Small intestine (tissue), 7 donors: ENCODE measurements around the gene MS4A15. TPM values are rescaled to one million over a fixed set of nuclear protein-coding genes. Genes with fewer than 3 reads are reported as not detected.
A peak's percentile ranks its signal among the peaks of the same experiment; 100 is the strongest.

Experiments
- DNase-seq, 2 donors: peaks; one replicate each; pipeline versions ENCODE4 v3.0.0 to v3.0.0-alpha.2; 2013
- FAIRE-seq: peaks from 2 replicates; lab custom pipeline; 2012; peaks lifted over from hg19 to GRCh38; lab: Jason Lieb, UNC
- H3K27ac ChIP-seq, 3 donors: one replicate each; pipeline ENCODE4 v1.5.1; 2013; ENCODE audit warnings: low read length in 2 of 3, mild to moderate bottlenecking in 2 of 3, control low read depth in 1 of 3, inconsistent platforms in 1 of 3, low read depth in 1 of 3, moderate library complexity in 1 of 3
- H3K27me3 ChIP-seq, 3 donors: one replicate each; pipeline ENCODE4 v1.6.1; 2013; ENCODE audit warnings: low read length in 3 of 3, inconsistent platforms in 1 of 3; ENCODE audit not compliant: control insufficient read depth in 3 of 3, insufficient read depth in 3 of 3
- H3K36me3 ChIP-seq, 3 donors: one replicate each; pipeline ENCODE4 v1.6.1; 2013; ENCODE audit warnings: low read length in 3 of 3, inconsistent platforms in 1 of 3, low read depth in 1 of 3, mild to moderate bottlenecking in 1 of 3, moderate library complexity in 1 of 3; ENCODE audit not compliant: control insufficient read depth in 3 of 3, insufficient read depth in 2 of 3
- H3K4me1 ChIP-seq, 3 donors: one replicate each; pipeline ENCODE4 v1.6.1; 2013; ENCODE audit warnings: low read length in 2 of 3, inconsistent platforms in 1 of 3, low read depth in 1 of 3, mild to moderate bottlenecking in 1 of 3, moderate library complexity in 1 of 3; ENCODE audit not compliant: control insufficient read depth in 3 of 3, insufficient read depth in 2 of 3
- H3K4me3 ChIP-seq, 3 donors: one replicate each; pipeline ENCODE4 v1.5.1; 2013; ENCODE audit warnings: low read length in 3 of 3, control low read depth in 1 of 3, inconsistent platforms in 1 of 3, low read depth in 1 of 3, mild to moderate bottlenecking in 1 of 3, moderate library complexity in 1 of 3
- H3K9me3 ChIP-seq, 2 donors: one replicate each; pipeline ENCODE4 v1.6.1; 2013; ENCODE audit warnings: low read depth in 1 of 2, low read length in 1 of 2; ENCODE audit not compliant: control insufficient read depth in 2 of 2, insufficient read depth in 1 of 2
- WGBS, 3 donors: extraction: QIAGEN DNeasy Blood & Tissue Kit; methylation state at CpG; one replicate each; pipeline ENCODE4 v1.1.7; 2013; 5-methylcytosine and 5-hydroxymethylcytosine counted together
- polyA plus RNA-seq, 4 donors: library from polyadenylated mRNA; stranded (reverse) in 3 of 4; unstranded in 1 of 4; fragments of 200-250 nt in 3 of 4; fragments of 120-200 nt in 1 of 4; gene quantifications; one replicate each; pipeline versions ENCODE4 v1.2.1 to v1.2.3, GENCODE V29; 2013
- donor health status: healthy with polysubstance abuse.
- donor health status: control.
- donor health status: control.
- donor health status: Bipolar disorder and iron deficiency.
- donor health status: healthy.

The MS4A15 gene
- polyA plus RNA-seq, 4 donors, result 0.09 to 7.6 (median 5.1) TPM; not detected in 1

GRCh38 chr11:60765355-60765754, 8.7 kb downstream of the MS4A15 start:
- Histone ChIP-seq H3K9me3 (peaks cover 0 to 2% of the 10 kb centered on the region in 2 donors), H3K4me1 (peaks cover 0 to 30% (median 3%) of the 10 kb centered on the region in 3 donors), H3K4me3 (no peak overlapping the region), H3K36me3 (no peaks in the 10 kb centered on the region), H3K27ac (no peak overlapping the region), H3K27me3 (peaks cover 0 to 6% (median 1%) of the 10 kb centered on the region in 3 donors)
- WGBS, 3 donors, result 86 to 96% (median 88%) methylated on average over 5 of the region's 5 CpGs
- FAIRE-seq (no peak), DNase-seq (no peak)

DNA sequence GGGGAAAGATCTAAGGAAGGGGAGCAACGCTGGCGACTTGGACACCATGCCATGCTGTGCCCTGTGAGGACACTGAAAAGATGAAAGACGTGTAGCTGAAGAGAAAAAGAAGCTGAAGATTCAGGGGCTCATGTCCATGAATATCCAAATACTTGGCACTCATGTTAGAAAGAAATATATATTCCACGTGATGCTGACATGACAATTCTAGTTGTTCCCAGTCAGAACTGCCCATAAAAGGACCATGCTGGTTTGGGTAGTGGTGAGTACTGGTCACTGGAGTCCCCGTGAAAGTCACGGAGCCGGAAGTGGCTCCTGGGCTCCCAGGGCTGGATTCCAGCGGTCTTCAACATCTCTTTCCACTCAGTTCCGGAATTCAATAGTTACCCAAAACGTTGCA, 9.9 kb downstream of the MS4A15 start:
- Histone ChIP-seq H3K9me3 (peaks cover 0 to 2% of the 10 kb centered on the region in 2 donors), H3K27me3 (peaks cover 0 to 6% (median 1%) of the 10 kb centered on the region in 3 donors), H3K27ac (no peak overlapping the region), H3K4me1 (peaks cover 0 to 21% (median 3%) of the 10 kb centered on the region in 3 donors), H3K36me3 (no peaks in the 10 kb centered on the region), H3K4me3 (no peak overlapping the region)
- WGBS, 3 donors, result 86 to 88% (median 88%) methylated on average over 10 of the region's 10 CpGs
- no peak for DNase-seq
- no peak for FAIRE-seq

DNA sequence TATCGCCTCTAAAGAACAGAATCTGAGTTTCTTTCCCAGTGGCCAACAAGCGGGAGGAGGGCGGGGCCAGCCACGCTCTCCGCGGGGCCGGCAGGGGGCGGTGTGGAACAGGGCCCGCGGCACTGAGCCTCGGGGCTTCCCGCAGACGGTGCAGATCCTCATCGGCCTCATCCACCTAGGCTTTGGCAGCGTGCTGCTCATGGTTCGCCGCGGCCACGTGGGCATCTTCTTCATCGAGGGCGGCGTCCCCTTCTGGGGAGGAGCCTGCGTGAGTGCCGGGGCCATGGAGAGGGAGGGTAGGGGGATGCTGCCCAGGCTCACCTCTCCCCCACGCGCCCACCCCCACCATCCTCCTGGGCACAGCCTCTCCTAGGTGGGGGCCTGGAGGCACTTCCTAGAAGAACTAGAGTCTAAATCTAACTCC, 10.7 kb downstream of the MS4A15 start:
- Histone ChIP-seq H3K4me1 (peaks cover 0 to 17% (median 3%) of the 10 kb centered on the region in 3 donors), H3K9me3 (peaks cover 0 to 2% of the 10 kb centered on the region in 2 donors), H3K27me3 (peaks cover 0 to 6% (median 4%) of the 10 kb centered on the region in 3 donors), H3K4me3 (no peak overlapping the region), H3K36me3 (no peaks in the 10 kb centered on the region), H3K27ac (no peak overlapping the region)
- FAIRE-seq (no peak), DNase-seq (no peak)
- WGBS, 3 donors, result 32 to 49% (median 38%) methylated on average over 21 to 26 of the region's 26 CpGs

DNA sequence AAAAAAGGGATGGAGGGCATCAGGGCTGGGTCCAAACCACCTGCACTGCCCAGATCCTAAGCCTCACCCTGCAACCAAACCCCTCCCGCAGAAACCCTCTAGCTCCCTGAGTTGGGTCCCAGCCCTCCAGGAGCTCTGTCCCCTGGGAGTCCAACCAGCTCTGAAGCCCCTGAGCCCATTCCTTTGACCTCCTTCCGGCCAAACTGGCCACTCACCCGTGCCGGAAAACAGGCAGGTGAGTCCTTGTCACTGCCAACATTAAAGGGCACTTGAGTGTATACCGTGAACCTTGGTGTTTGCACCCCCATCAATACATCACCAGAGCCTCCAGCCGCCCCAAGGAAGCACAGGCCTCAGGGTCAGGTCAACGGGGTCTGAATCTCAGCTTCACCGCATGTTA, 11.5 kb downstream of the MS4A15 start:
- no peak for FAIRE-seq
- Histone ChIP-seq H3K36me3 (no peaks in the 10 kb centered on the region), H3K4me3 (no peak overlapping the region), H3K27ac (no peak overlapping the region), H3K27me3 (peaks cover 0 to 6% (median 4%) of the 10 kb centered on the region in 3 donors), H3K4me1 (peaks cover 0 to 9% (median 3%) of the 10 kb centered on the region in 3 donors), H3K9me3 (peaks cover 0 to 2% of the 10 kb centered on the region in 2 donors)
- no peak for DNase-seq
- WGBS, 3 donors, result 92 to 94% (median 93%) methylated on average over 8 of the region's 8 CpGs

DNA sequence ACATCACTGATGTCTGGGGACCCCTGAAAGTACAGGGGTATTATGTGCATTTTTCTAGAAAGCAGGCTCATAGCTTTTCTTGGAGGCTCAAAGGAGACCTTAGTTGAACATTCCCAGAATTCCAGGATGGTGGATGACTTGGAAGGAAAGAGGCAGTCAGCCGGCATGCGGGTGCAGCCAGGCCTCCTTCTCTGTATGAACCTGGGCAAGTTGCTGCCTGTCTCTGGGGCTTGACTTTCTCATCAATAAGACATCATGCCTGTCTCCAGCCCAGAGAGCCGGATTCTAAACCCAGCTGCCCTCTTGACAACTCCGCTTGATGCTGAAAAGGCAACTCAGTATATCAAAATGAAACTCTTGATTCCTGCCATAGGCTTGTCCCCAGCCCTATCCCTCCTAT, 12.6 kb downstream of the MS4A15 start:
- peaks cover 0 to 2% of the 10 kb centered on the region in 2 donors for H3K9me3 ChIP-seq
- 78 to 89% (median 81%) methylated on average over 4 of the region's 4 CpGs for WGBS, 3 donors
- H3K27me3 ChIP-seq, result peaks cover 0 to 6% (median 4%) of the 10 kb centered on the region in 3 donors
- H3K36me3 ChIP-seq, result no peaks in the 10 kb centered on the region
- H3K27ac ChIP-seq, result no peak overlapping the region
- peaks cover 0 to 2% (median 0%) of the 10 kb centered on the region in 3 donors for H3K4me1 ChIP-seq
- H3K4me3 ChIP-seq, result no peak overlapping the region
- FAIRE-seq, result no peak
- DNase-seq, result no peak

- peaks cover 0 to 6% (median 4%) of the 10 kb centered on the region in 3 donors for H3K27me3 ChIP-seq
- WGBS, 3 donors, result 76 to 86% (median 81%) methylated on average over 11 of the region's 11 CpGs
- no peak overlapping the region for H3K27ac ChIP-seq
- no peak overlapping the region for H3K4me3 ChIP-seq
- H3K36me3 ChIP-seq, result no peaks in the 10 kb centered on the region
- H3K4me1 ChIP-seq, result no peaks in the 10 kb centered on the region
- FAIRE-seq, result no peak
- peaks cover 0 to 2% of the 10 kb centered on the region in 2 donors for H3K9me3 ChIP-seq
- no peak for DNase-seq
Measured at GRCh38 chr11:60769811-60770210, 13.1 kb downstream of the MS4A15 start.

DNA sequence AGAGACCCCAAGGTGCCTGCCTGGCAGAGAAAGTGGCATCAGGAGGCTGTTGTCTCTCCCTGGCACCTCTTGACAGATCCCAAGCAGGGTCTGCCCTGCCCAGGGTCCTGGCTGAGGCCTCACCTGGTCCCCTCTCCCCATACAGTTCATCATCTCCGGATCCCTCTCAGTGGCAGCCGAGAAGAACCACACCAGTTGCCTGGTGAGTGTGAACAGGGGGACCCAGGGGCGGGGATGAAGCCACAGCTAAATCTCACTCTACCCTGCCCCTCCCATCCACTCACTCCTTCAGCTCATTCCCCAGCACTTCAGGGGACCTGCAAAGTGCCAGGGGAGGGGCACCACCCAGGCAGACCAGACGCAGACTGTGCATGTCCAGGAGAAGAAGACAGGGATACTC, 14.5 kb downstream of the MS4A15 start:
- Histone ChIP-seq H3K27ac (no peak overlapping the region), H3K27me3 (peaks cover 0 to 6% (median 4%) of the 10 kb centered on the region in 3 donors), H3K4me1 (no peaks in the 10 kb centered on the region), H3K4me3 (no peak overlapping the region), H3K36me3 (no peaks in the 10 kb centered on the region), H3K9me3 (peaks cover 0 to 2% of the 10 kb centered on the region in 2 donors)
- WGBS, 3 donors, result 88% methylated on average over 4 of the region's 4 CpGs
- FAIRE-seq (no peak), DNase-seq (no peak)

- Histone ChIP-seq H3K27ac (peak overlapping the region in 1 of 3 donors; percentile 15), H3K27me3 (peaks cover 0 to 5% (median 4%) of the 10 kb centered on the region in 3 donors), H3K4me3 (no peak overlapping the region), H3K9me3 (peaks cover 0 to 2% of the 10 kb centered on the region in 2 donors), H3K36me3 (no peaks in the 10 kb centered on the region), H3K4me1 (no peaks in the 10 kb centered on the region)
- DNase-seq (peak in 1 of 2 donors; percentile 61), FAIRE-seq (no peak)
- WGBS, 3 donors, result 50 to 75% (median 60%) methylated on average over 14 to 16 of the region's 16 CpGs
Measured at GRCh38 chr11:60771879-60772525, 15.3 kb downstream of the MS4A15 start.
